ENCODE data around the gene IYD. TPM values are rescaled to one million over a fixed set of nuclear protein-coding genes. Genes with fewer than 3 reads are reported as not detected.

The IYD gene
- total RNA-seq, 2 experiments from 2014 or later = not detected

- Histone ChIP-seq H2AFZ (ENCODE audit: low read length) (no peak overlapping the region), H3K27ac (ENCODE audit: low read depth, low read length, poor library complexity, severe bottlenecking) (no peak overlapping the region), H3K4me3 (ENCODE audit: low read depth, low read length, poor library complexity, severe bottlenecking) (no peak overlapping the region), H3K4me1 (ENCODE audit: insufficient read depth, low read length, poor library complexity, severe bottlenecking) (no peaks in the 10 kb centered on the region), H3K9me3 (ENCODE audit: low read length) (no peaks in the 10 kb centered on the region), H3K9me2 (ENCODE audit: insufficient read depth, low read length) (no peaks in the 10 kb centered on the region), H3K36me3 (ENCODE audit: insufficient read depth, low read length) (no peaks in the 10 kb centered on the region), H4K20me1 (ENCODE audit: insufficient read depth, low read length) (no peaks in the 10 kb centered on the region), H3K79me2 (ENCODE audit: insufficient read depth, low read depth, low read length) (no peaks in the 10 kb centered on the region), H3K4me2 (ENCODE audit: low read length) (no peak overlapping the region)
- BruUV-seq (replicated peaks) = no TSS peak
- POLR2A ChIA-PET = interaction anchor here (0.6 to 0.7 kb wide), 2 partner anchors 346 to 479 kb away, joined by 4 read pairs; no protein-coding TSS in a partner anchor
- DNase-seq (ENCODE audit: low spot score) = no peak
- CTCF ChIA-PET (ENCODE audit: unreplicated experiment) = no interaction called here
- intact Hi-C loops (cut with micrococcal nuclease; ENCODE audit: unreplicated experiment) = loop anchor here (10.0 kb wide), 1 partner anchor 457 kb away; no protein-coding TSS in a partner anchor
- TF ChIP-seq EZH2phosphoT487 (IDR thresholded peaks at IDR 0.05; ENCODE audit: borderline replicate concordance, low read depth, low read length) = no peak
- no peak for TF ChIP-seq CTCF (conservative IDR thresholded peaks at IDR 0.05; ENCODE audit: low read length)
Measured at GRCh38 chr6:150391414-150391813, 22.6 kb downstream of the IYD start.

- POLR2A ChIA-PET = no interaction called here
- H3K9me3 ChIP-seq (ENCODE audit: low read length) = no peaks in the 10 kb centered on the region
- H3K9me2 ChIP-seq (ENCODE audit: insufficient read depth, low read length) = no peaks in the 10 kb centered on the region
- CTCF ChIA-PET (ENCODE audit: unreplicated experiment) = no interaction called here
- BruUV-seq (replicated peaks) = no TSS peak
- no peaks in the 10 kb centered on the region for H4K20me1 ChIP-seq (ENCODE audit: insufficient read depth, low read length)
- H3K36me3 ChIP-seq (ENCODE audit: insufficient read depth, low read length) = no peaks in the 10 kb centered on the region
- intact Hi-C loops (cut with micrococcal nuclease; ENCODE audit: unreplicated experiment) = loop anchor here (10.0 kb wide), 1 partner anchor 457 kb away; no protein-coding TSS in a partner anchor
- no peaks in the 10 kb centered on the region for H3K79me2 ChIP-seq (ENCODE audit: insufficient read depth, low read depth, low read length)
- no peak for TF ChIP-seq EZH2phosphoT487 (IDR thresholded peaks at IDR 0.05; ENCODE audit: borderline replicate concordance, low read depth, low read length)
- no peak for TF ChIP-seq CTCF (conservative IDR thresholded peaks at IDR 0.05; ENCODE audit: low read length)
- H3K27ac ChIP-seq (ENCODE audit: low read depth, low read length, poor library complexity, severe bottlenecking) = no peak overlapping the region
- no peaks in the 10 kb centered on the region for H3K4me1 ChIP-seq (ENCODE audit: insufficient read depth, low read length, poor library complexity, severe bottlenecking)
- no peak overlapping the region for H2AFZ ChIP-seq (ENCODE audit: low read length)
- no peak for DNase-seq (ENCODE audit: low spot score)
- H3K4me3 ChIP-seq (ENCODE audit: low read depth, low read length, poor library complexity, severe bottlenecking) = no peak overlapping the region
- no peak overlapping the region for H3K4me2 ChIP-seq (ENCODE audit: low read length)
Measured at GRCh38 chr6:150391890-150392289, 23.1 kb downstream of the IYD start.

- Histone ChIP-seq H3K4me3 (ENCODE audit: low read depth, low read length, poor library complexity, severe bottlenecking) (no peak overlapping the region), H3K27ac (ENCODE audit: low read depth, low read length, poor library complexity, severe bottlenecking) (no peak overlapping the region), H3K79me2 (ENCODE audit: insufficient read depth, low read depth, low read length) (no peaks in the 10 kb centered on the region), H3K9me3 (ENCODE audit: low read length) (no peaks in the 10 kb centered on the region), H3K4me1 (ENCODE audit: insufficient read depth, low read length, poor library complexity, severe bottlenecking) (no peaks in the 10 kb centered on the region), H2AFZ (ENCODE audit: low read length) (no peak overlapping the region), H3K36me3 (ENCODE audit: insufficient read depth, low read length) (no peaks in the 10 kb centered on the region), H4K20me1 (ENCODE audit: insufficient read depth, low read length) (no peaks in the 10 kb centered on the region), H3K4me2 (ENCODE audit: low read length) (no peak overlapping the region), H3K9me2 (ENCODE audit: insufficient read depth, low read length) (no peaks in the 10 kb centered on the region)
- POLR2A ChIA-PET = interaction anchor here (0.9 to 1.2 kb wide), 2 partner anchors 9 to 316 kb away, joined by 4 to 5 read pairs; no protein-coding TSS in a partner anchor
- BruUV-seq (replicated peaks) = no TSS peak
- DNase-seq (ENCODE audit: low spot score) = no peak
- TF ChIP-seq EZH2phosphoT487 (IDR thresholded peaks at IDR 0.05; ENCODE audit: borderline replicate concordance, low read depth, low read length) (no peak), CTCF (conservative IDR thresholded peaks at IDR 0.05; ENCODE audit: low read length) (no peak)
- CTCF ChIA-PET (ENCODE audit: unreplicated experiment) = no interaction called here
- intact Hi-C loops (cut with micrococcal nuclease; ENCODE audit: unreplicated experiment) = loop anchor here (10.0 kb wide), 1 partner anchor 458 kb away; no protein-coding TSS in a partner anchor
Measured at GRCh38 chr6:150392452-150393220, 23.8 kb downstream of the IYD start.

All from OCI-LY7 (cell line).